ENCODE results near the gene LETM1. TPM values are rescaled to one million over a fixed set of nuclear protein-coding genes. Genes with fewer than 3 reads are reported as not detected.
A peak's percentile ranks its signal among the peaks of the same experiment; 100 is the strongest.

The LETM1 gene
- total RNA-seq, 2 donors from 2014 or later: 28.3 to 45.2 TPM

DNA sequence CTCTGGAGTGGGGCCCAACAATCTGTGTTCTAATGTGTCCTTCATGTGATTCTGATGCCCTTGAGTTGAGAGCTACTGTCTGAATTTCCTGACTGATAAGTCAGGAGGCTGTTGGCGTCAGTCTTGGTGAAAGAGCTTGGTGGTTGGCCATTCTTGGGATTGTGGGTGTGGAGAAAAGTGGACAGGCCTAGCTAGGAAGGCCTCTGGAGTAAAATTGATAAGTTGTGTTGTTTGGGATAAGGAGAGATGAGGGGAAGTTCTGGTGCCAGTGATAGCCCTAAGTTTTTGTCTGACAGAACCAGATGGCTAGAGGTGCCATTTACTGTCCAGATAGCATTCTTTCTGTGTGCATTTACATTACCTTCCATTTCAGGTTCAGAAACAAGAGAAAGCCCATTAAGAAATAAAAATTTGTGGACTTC is 26.9 kb upstream of the LETM1 start:
- Mint-ChIP-seq H3K36me3 (peaks cover 4 to 18% of the 10 kb centered on the region in 2 donors), H3K27ac (no peak overlapping the region), H3K9me3 (no peaks in the 10 kb centered on the region)
- no peak for DNase-seq (ENCODE audit: low spot score in 2 of 2)
- no peak for ATAC-seq

- ATAC-seq (no peak), DNase-seq (ENCODE audit: low spot score in 2 of 2) (no peak)
- Mint-ChIP-seq H3K9me3 (no peaks in the 10 kb centered on the region), H3K36me3 (peaks cover 7 to 20% of the 10 kb centered on the region in 2 donors), H3K27ac (no peak overlapping the region)
Observed at GRCh38 chr4:1880332-1880731, 24.4 kb upstream of the LETM1 start.

DNA sequence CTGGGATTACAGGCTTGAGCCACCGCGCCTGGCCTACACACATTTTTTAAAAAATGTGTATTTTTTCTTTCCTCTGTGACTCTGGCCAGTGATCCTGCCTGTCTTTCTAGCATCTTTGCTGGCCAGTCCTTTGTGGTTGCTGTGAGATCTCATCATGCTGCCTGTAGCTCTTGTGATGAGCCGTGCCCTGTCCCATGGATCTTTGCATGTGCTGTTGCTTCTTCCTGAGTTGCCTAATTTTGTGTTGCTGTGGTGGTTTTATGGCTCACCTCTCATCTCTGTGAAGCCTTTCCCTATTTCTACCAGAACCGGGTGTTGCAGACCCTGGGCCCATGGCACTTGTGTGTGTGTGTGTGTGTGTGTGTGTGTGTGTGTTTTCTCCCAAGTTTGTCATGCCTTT is 23.5 kb upstream of the LETM1 start:
- no peaks in the 10 kb centered on the region for H3K9me3 Mint-ChIP-seq
- H3K27ac Mint-ChIP-seq: no peak overlapping the region
- H3K36me3 Mint-ChIP-seq: peaks cover 8 to 20% of the 10 kb centered on the region in 2 donors
- DNase-seq (ENCODE audit: low spot score in 2 of 2) (no peak), ATAC-seq (no peak)

DNA sequence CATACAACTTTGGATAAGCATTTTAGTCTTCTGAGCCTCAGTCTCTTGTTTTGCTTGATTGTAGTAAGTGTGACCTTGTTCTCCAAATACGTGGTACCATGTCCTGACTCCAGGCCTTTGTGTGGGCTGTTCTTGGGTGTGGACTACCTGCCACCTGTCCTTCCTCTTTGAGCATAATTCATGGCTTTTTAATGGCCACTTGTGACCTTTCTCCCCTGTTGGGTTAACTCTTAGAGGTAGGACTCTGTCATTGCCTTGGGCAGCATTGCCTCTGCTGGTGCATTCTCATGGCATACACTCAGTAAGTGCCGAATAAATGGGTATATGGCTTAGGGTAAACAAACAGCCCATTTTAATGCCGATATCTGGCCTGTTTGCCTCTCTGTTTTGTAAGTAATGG is 18.2 kb upstream of the LETM1 start:
- ATAC-seq (no peak), DNase-seq (ENCODE audit: low spot score in 2 of 2) (no peak)
- H3K36me3 Mint-ChIP-seq: peaks cover 13 to 29% of the 10 kb centered on the region in 2 donors
- H3K9me3 Mint-ChIP-seq: no peaks in the 10 kb centered on the region
- H3K27ac Mint-ChIP-seq: no peak overlapping the region

DNA sequence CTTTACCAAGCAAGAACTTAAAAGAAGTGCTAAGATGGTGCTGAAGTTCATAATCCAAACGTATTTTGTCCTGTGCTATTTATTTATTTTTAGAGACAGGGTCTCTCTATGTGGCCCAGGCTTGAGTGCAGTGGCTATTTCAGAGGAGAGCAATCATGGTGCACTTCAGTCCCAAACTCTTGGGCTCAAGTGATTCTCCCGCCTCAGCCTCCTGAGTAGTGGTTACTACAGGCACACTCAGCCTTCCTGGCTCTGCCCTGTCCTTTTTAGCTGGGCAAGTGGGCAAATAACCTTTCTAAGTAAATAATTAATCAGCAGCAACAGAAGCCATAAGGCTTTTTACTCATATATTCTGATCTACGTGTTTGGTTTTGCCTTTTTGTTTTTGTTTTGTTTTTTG is 17.8 kb upstream of the LETM1 start:
- peaks cover 13 to 29% of the 10 kb centered on the region in 2 donors for H3K36me3 Mint-ChIP-seq
- no peaks in the 10 kb centered on the region for H3K9me3 Mint-ChIP-seq
- no peak for ATAC-seq
- DNase-seq (ENCODE audit: low spot score in 2 of 2): no peak
- H3K27ac Mint-ChIP-seq: no peak overlapping the region

DNA sequence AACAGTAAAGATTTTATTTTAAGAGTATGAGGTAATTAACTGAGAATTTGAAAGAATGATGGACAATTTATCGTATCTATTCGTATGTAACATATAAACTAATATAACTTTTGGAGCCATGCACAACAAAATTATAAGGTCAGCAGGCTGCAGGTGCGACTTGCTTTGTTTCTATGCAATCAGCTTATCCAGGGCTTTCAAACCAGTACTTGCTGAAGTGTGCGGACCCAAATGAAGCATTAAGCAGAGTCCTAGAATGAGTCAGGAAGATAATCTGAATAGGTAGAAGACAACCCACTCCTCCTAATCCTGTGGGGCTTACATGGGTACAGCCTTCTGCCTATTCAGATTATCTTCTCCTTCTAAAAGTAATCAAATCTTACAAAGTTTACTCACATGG is 17.3 kb upstream of the LETM1 start:
- Mint-ChIP-seq H3K9me3 (no peaks in the 10 kb centered on the region), H3K27ac (peak overlapping the region; percentile 87 to 100), H3K36me3 (peaks cover 13 to 29% of the 10 kb centered on the region in 2 donors)
- DNase-seq (ENCODE audit: low spot score in 2 of 2) (no peak), ATAC-seq (no peak)

- peak; percentile 49 to 53 for ATAC-seq
- Mint-ChIP-seq H3K36me3 (peaks cover 13 to 29% of the 10 kb centered on the region in 2 donors), H3K27ac (peak overlapping the region; percentile 87 to 100), H3K9me3 (no peaks in the 10 kb centered on the region)
- peak in 1 of 2 donors; percentile 56 for DNase-seq (ENCODE audit: low spot score in 2 of 2)
Observed at GRCh38 chr4:1872870-1873269, 16.9 kb upstream of the LETM1 start.

- peaks cover 6 to 22% of the 10 kb centered on the region in 2 donors for H3K36me3 Mint-ChIP-seq
- ATAC-seq (peak; percentile 2 to 25), DNase-seq (ENCODE audit: low spot score in 2 of 2) (peak in 1 of 2 donors; percentile 42)
- no peak overlapping the region for H3K27ac Mint-ChIP-seq
- H3K9me3 Mint-ChIP-seq: no peaks in the 10 kb centered on the region
Observed at GRCh38 chr4:1871471-1872021, 15.6 kb upstream of the LETM1 start.

GRCh38 chr4:1870578-1871443 is 14.9 kb upstream of the LETM1 start, which contains the start of gene NSD2:
Gene NSD2 (plus strand): TSS chr4:1871393. CDS start chr4:1900655, 29,262 bp downstream.
- Mint-ChIP-seq H3K27ac (peak within 1 kb of the TSS; percentile 91 to 100), H3K36me3 (peaks cover 6 to 22% of the 10 kb centered on the region in 2 donors), H3K9me3 (no peaks in the 10 kb centered on the region)
- DNase-seq (ENCODE audit: low spot score in 2 of 2) (peak; percentile 90 to 94), ATAC-seq (peak; percentile 66 to 74)

DNA sequence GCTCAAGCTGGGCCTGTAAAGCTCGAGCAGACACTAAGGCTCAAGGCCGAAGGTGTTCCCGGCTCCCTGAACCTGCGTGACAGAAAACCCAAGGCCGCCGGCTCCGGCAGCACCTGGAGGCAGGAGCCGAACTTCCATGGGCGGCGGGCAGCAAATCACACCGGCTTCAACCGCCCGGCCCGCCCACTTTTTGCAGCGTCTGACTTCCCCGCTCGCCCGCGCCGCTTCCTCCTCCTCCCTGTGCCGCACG is 14.3 kb upstream of the LETM1 start:
- Mint-ChIP-seq H3K27ac (peak overlapping the region; percentile 91 to 92), H3K9me3 (no peaks in the 10 kb centered on the region), H3K36me3 (peaks cover 6 to 22% of the 10 kb centered on the region in 2 donors)
- DNase-seq (ENCODE audit: low spot score in 2 of 2) (peak; percentile 86 to 88), ATAC-seq (peak; percentile 69)

DNA sequence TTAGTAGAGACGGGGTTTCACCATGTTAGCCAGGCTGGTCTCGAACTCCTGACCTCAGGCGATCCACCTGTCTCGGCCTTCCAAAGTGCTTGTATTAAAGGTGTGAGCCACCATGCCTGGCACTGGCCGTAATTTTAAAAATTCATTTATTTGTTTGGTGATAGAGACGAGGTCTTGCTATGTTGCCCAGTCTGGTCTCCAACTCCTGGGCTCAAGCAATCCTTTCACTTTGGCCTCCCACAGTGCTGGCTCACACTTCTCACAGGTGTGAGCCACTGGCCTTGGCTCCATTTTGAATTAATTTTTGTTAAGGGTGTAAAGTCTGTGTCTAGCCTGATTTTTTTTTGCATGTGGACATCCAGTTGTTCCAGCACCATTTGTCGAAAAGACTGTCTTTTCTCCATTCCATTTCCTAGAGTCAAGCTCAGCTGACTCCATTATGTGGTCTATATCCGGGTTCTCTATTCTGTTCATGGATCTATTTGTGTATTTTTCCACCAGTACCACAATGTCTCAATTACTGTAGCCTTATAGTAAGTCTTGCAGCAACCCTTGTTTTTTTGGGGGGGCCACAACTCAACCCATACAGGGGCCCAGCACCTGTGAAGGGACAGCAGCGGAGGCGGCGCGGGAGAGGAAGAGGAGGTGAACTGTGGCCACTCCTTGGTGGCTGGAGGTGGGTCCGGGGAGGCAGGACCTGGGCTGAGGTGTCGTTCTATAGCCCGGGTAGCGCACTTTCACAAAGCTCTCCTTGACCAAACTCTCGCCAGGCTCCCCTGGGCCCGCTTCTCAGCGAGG is 13.8 kb upstream of the LETM1 start:
- peaks cover 6 to 22% of the 10 kb centered on the region in 2 donors for H3K36me3 Mint-ChIP-seq
- peak overlapping the region; percentile 91 to 92 for H3K27ac Mint-ChIP-seq
- H3K9me3 Mint-ChIP-seq: no peaks in the 10 kb centered on the region
- ATAC-seq (peak in 1 of 2 donors; percentile 1), DNase-seq (ENCODE audit: low spot score in 2 of 2) (no peak)

DNA sequence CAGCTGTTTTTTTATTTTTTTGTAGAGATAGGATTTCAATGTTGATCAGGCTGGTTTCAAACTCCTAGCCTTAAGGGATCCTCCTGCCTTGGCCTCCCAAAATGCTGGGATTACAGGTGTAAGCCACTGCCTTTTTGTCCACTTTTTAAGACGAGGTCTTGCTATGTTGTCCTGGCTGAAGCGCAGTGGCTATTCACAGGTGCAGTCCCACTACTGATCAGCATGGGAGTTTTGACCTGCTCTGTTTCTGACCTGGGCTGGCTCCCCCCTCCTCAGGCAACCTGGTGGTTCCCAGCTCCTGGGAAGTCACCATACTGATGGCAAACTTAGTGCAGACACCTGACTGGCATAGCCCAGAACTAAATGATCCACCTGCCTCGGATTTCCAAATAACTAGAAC is 13.0 kb upstream of the LETM1 start:
- Mint-ChIP-seq H3K36me3 (peaks cover 6 to 17% of the 10 kb centered on the region in 2 donors), H3K27ac (no peak overlapping the region), H3K9me3 (no peaks in the 10 kb centered on the region)
- DNase-seq (ENCODE audit: low spot score in 2 of 2) (no peak), ATAC-seq (no peak)

- H3K27ac Mint-ChIP-seq: no peak overlapping the region
Observed at GRCh38 chr4:1868293-1868692, 12.3 kb upstream of the LETM1 start.

GRCh38 chr4:1866189-1866661 is 10.3 kb upstream of the LETM1 start:
- Mint-ChIP-seq H3K36me3 (peaks cover 0 to 6% of the 10 kb centered on the region in 2 donors), H3K9me3 (no peaks in the 10 kb centered on the region), H3K27ac (no peak overlapping the region)
- ATAC-seq (no peak), DNase-seq (ENCODE audit: low spot score in 2 of 2) (no peak)

More at GRCh38 chr4:1868293-1868692, 12.3 kb upstream of the LETM1 start:
- Mint-ChIP-seq H3K9me3 (no peaks in the 10 kb centered on the region), H3K36me3 (peaks cover 6 to 17% of the 10 kb centered on the region in 2 donors)
- ATAC-seq (no peak), DNase-seq (ENCODE audit: low spot score in 2 of 2) (no peak)

DNA sequence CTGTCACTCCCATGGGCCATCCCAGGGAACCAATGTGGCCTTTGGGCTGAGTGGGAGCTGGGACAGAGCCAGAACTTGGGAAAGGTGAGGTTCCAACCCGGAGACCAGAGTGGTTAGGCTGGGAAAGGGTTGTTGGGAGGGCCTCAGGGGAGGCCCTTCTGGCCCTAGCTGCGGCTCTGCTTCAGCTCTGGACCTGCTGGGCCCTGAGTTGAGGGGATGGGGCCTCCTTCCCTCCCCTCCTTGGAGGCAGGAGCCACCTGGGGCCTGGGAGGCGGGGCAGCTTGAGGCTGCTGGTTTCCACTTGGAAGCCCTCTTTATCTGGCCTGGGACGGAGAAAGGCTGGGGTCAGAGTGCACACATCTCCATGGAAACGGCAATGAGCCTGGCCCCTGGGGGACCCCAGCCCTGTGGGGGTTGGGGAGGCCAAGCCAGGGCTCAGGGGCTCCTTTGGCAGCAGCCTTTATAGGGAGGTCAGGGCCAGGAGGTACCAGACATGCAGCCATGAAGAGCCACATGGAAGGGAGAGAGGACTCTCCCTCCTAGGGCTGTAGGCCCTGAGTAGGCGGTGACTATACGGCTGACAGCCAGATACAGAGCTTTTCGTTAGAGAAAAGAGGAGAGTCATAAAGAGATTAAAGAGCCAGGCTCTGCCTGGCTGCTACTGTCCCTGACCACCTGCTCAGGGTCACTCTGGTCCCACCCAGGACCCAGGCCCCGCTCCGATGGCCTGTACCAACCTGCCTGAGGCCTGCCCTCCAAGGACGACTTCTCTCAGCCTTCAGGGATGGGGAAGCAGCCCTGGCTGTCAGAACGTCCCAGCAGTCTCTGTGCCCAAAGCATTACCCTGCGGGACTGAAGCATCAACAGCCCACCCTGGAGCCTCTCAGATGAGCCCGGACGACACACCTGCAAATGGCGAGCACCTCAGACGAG is 8.4 kb upstream of the LETM1 start:
- Mint-ChIP-seq H3K36me3 (no peaks in the 10 kb centered on the region), H3K9me3 (no peaks in the 10 kb centered on the region), H3K27ac (no peak overlapping the region)
- DNase-seq (ENCODE audit: low spot score in 2 of 2) (no peak), ATAC-seq (no peak)
